SU-DHL-6 (cell line): ENCODE results near the gene BNIP5.

Source experiments
- H2AFZ ChIP-seq: fragments of 200-600 bp; sonication (generic); 2 replicates; pipeline ENCODE4 v1.6.1; 2014; ENCODE audit warnings: low read depth, mild to moderate bottlenecking, moderate library complexity, mixed read lengths, antibody characterized with exemption, low read length; ENCODE audit not compliant: severe bottlenecking
- H3F3A ChIP-seq: fragments of 200-600 bp; shearing (Covaris generic); 2 replicates; pipeline ENCODE4 v1.6.0; 2016; ENCODE audit warnings: antibody characterized with exemption, mild to moderate bottlenecking; ENCODE audit not compliant: insufficient read depth
- H3K27ac ChIP-seq: fragments of 200-600 bp; sonication (generic); 2 replicates; pipeline ENCODE4 v1.5.1; 2016; ENCODE audit warnings: low read depth, mild to moderate bottlenecking, low read length, moderate library complexity, mixed read lengths
- H3K27me3 ChIP-seq: fragments of 200-600 bp; sonication (generic), shearing (Covaris generic); 2 replicates; pipeline ENCODE4 v1.6.0; 2014; ENCODE audit warnings: mild to moderate bottlenecking, low read length
- H3K36me3 ChIP-seq: fragments of 200-600 bp; sonication (generic); 2 replicates; pipeline ENCODE4 v1.6.1; 2014; ENCODE audit warnings: mild to moderate bottlenecking, low read length, mixed read lengths
- H3K4me2 ChIP-seq: fragments of 300-600, 200-600 bp; shearing (Covaris generic), sonication (generic); 2 replicates; pipeline ENCODE4 v1.6.0; 2014; ENCODE audit warnings: low read length, low read depth, mild to moderate bottlenecking; ENCODE audit not compliant: poor library complexity, severe bottlenecking
- H3K4me3 ChIP-seq: fragments of 200-600 bp; sonication (generic); 2 replicates; pipeline ENCODE4 v1.5.1; 2014; ENCODE audit warnings: antibody characterized with exemption, low read length, mild to moderate bottlenecking, mixed read lengths; ENCODE audit not compliant: insufficient read depth, poor library complexity, severe bottlenecking
- H3K79me2 ChIP-seq: fragments of 200-600 bp; sonication (generic); 2 replicates; pipeline ENCODE4 v1.6.1; 2014; ENCODE audit warnings: mild to moderate bottlenecking, low read length, moderate library complexity; ENCODE audit not compliant: insufficient read depth
- H3K9ac ChIP-seq: fragments of 200-600 bp; sonication (generic); 2 replicates; pipeline ENCODE4 v1.7.0; 2014; ENCODE audit warnings: mild to moderate bottlenecking, low read length
- H3K9me2 ChIP-seq: fragments of 200-600 bp; sonication (generic); replicated peaks from 2 replicates; pipeline ENCODE4 v1.6.1; 2014; ENCODE audit warnings: low read length; ENCODE audit not compliant: insufficient read depth
- H3K9me3 ChIP-seq: fragments of 200-600 bp; sonication (generic); 2 replicates; pipeline ENCODE4 v1.6.1; 2014; ENCODE audit warnings: low read length, mixed read lengths; ENCODE audit not compliant: insufficient read depth
- H4K20me1 ChIP-seq: fragments of 200-600 bp; sonication (generic); 2 replicates; pipeline ENCODE4 v1.6.1; 2014; ENCODE audit warnings: low read depth, mild to moderate bottlenecking, antibody characterized with exemption, low read length, moderate library complexity, mixed read lengths
- EZH2phosphoT487 ChIP-seq: fragments of 200-600 bp; sonication (generic), shearing (Covaris generic); conservative IDR thresholded peaks from 2 replicates; pipeline ENCODE4 v1.6.1; 2018; ENCODE audit warnings: mild to moderate bottlenecking, antibody characterized with exemption, low read length, moderate library complexity, mixed read lengths
- TF ChIP-seq, protein P1 (sequence below): fragments of 200-600 bp; sonication (generic); IDR thresholded peaks from one replicate; pipeline ENCODE4 v1.5.1; 2017; ENCODE audit warnings: antibody characterized with exemption, mild to moderate bottlenecking, low read length, moderate library complexity; ENCODE audit not compliant: insufficient read depth, poor library complexity, severe bottlenecking

Gene BNIP5

DNA sequence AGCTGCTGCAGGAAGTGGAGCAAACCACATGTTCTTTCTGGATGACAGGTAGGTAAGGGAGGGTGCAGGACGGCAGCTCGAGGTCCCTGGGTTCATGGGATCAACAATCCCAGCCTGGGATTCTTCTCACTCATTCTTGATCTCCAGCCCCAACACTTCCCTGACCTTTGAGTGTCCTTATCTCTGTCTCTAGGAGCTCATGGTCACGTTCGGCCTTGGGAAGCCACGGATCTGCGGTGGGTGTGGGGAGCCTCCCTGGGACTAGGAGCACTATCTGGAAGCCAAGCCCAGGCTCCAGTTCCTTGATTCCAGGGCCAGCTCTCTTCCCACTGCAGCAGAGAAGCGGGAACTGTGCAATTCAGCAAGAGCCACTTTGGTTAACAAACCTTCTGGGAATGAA is 27.5 kb downstream of the BNIP5 start:
- Histone ChIP-seq H3K36me3 (no peaks in the 10 kb centered on the region), H4K20me1 (no peaks in the 10 kb centered on the region), H3K79me2 (no peaks in the 10 kb centered on the region), H3K9me3 (no peaks in the 10 kb centered on the region), H3K4me2 (no peak overlapping the region), H3F3A (no peaks in the 10 kb centered on the region), H2AFZ (no peak overlapping the region), H3K27me3 (no peaks in the 10 kb centered on the region), H3K9me2 (no peaks in the 10 kb centered on the region), H3K4me3 (no peak overlapping the region), H3K9ac (no peak overlapping the region), H3K27ac (no peak overlapping the region)
- TF ChIP-seq EZH2phosphoT487: no peak
- TF ChIP-seq, protein P1, sequence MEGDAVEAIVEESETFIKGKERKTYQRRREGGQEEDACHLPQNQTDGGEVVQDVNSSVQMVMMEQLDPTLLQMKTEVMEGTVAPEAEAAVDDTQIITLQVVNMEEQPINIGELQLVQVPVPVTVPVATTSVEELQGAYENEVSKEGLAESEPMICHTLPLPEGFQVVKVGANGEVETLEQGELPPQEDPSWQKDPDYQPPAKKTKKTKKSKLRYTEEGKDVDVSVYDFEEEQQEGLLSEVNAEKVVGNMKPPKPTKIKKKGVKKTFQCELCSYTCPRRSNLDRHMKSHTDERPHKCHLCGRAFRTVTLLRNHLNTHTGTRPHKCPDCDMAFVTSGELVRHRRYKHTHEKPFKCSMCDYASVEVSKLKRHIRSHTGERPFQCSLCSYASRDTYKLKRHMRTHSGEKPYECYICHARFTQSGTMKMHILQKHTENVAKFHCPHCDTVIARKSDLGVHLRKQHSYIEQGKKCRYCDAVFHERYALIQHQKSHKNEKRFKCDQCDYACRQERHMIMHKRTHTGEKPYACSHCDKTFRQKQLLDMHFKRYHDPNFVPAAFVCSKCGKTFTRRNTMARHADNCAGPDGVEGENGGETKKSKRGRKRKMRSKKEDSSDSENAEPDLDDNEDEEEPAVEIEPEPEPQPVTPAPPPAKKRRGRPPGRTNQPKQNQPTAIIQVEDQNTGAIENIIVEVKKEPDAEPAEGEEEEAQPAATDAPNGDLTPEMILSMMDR: no peak

DNA sequence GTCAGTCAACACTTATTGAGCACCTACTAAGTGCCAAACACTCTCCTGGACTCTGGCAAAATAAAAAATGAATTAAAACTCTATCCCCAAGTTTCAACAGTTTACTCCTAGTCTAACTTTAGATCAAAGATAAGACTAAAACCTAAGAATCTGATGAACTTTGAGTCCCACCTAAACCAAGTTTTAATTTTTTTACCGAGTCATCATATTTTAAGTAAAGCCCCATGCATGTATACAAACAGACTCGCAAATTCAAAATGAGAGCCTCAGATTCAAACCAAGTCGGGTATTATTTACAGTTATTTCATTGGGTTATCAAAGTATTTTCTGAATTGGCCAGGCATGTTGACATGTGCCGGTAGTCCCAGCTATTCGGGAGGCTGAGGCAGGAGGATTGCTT is 28.2 kb downstream of the BNIP5 start:
- H3K79me2 ChIP-seq: no peaks in the 10 kb centered on the region
- no peak for TF ChIP-seq EZH2phosphoT487
- no peaks in the 10 kb centered on the region for H3K27me3 ChIP-seq
- no peaks in the 10 kb centered on the region for H4K20me1 ChIP-seq
- no peak overlapping the region for H2AFZ ChIP-seq
- H3K4me2 ChIP-seq: no peak overlapping the region
- no peaks in the 10 kb centered on the region for H3K36me3 ChIP-seq
- H3K9me3 ChIP-seq: no peaks in the 10 kb centered on the region
- no peak overlapping the region for H3K9ac ChIP-seq
- H3K9me2 ChIP-seq: no peaks in the 10 kb centered on the region
- H3F3A ChIP-seq: no peaks in the 10 kb centered on the region
- no peak overlapping the region for H3K27ac ChIP-seq
- no peak overlapping the region for H3K4me3 ChIP-seq

DNA sequence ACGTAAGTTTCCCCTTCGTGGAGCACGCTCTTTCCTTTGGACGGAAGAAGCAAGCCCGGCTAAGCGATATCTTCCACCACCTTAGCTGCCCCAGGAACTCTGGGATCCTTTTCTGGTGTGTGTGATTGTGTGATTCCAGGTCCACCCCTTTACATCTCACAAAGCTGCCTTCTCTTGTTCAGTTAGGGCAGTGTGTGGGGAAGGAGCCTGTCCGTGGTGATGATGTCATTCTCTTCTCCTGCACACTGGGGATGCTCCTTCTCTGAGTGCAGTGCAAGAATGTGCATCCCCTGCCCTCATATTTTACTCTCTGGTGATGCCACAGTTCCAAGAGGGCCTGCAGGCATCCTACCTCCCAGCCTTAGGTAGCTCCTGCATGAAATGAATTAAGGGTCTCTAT is 30.3 kb downstream of the BNIP5 start:
- Histone ChIP-seq H3K36me3 (no peaks in the 10 kb centered on the region), H3F3A (no peaks in the 10 kb centered on the region), H3K27me3 (no peaks in the 10 kb centered on the region), H3K9me3 (no peaks in the 10 kb centered on the region), H2AFZ (no peak overlapping the region), H4K20me1 (no peaks in the 10 kb centered on the region), H3K9ac (no peak overlapping the region), H3K9me2 (no peaks in the 10 kb centered on the region), H3K27ac (no peak overlapping the region), H3K79me2 (no peaks in the 10 kb centered on the region), H3K4me3 (no peak overlapping the region), H3K4me2 (no peak overlapping the region)
- TF ChIP-seq, protein P1: no peak
- no peak for TF ChIP-seq EZH2phosphoT487

DNA sequence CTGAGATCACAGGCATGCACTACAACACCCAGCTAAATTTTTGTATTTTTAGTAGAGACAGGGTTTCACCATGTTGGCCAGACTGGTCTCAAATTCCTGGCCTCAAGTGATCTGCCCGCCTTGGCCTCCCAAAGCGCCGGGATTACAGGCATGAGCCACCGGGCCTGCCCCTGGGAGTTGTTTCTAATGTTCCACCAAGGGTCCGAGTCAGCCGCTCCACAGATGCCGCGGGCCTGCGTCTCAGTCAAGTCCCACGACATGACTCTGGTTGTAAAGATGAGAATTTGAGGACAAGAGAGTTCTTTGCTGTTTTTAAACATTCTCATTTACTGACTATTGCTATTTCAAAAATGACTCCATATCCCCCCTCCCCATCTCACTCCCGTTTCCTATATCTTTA is 30.8 kb downstream of the BNIP5 start:
- H3K27ac ChIP-seq: no peak overlapping the region

More for the DNA sequence above, 30.8 kb downstream of the BNIP5 start:
- Histone ChIP-seq H2AFZ (no peak overlapping the region), H3F3A (no peaks in the 10 kb centered on the region), H4K20me1 (no peaks in the 10 kb centered on the region), H3K9me3 (no peaks in the 10 kb centered on the region), H3K4me3 (no peak overlapping the region), H3K9ac (no peak overlapping the region), H3K79me2 (no peaks in the 10 kb centered on the region), H3K4me2 (no peak overlapping the region), H3K27me3 (no peaks in the 10 kb centered on the region), H3K36me3 (no peaks in the 10 kb centered on the region), H3K9me2 (no peaks in the 10 kb centered on the region)
- TF ChIP-seq EZH2phosphoT487: no peak
- TF ChIP-seq, protein P1: no peak
